Astrocyte of the cerebellum (primary cell): ENCODE data around the gene SERPINE1.
"Not testable (repeated sequence)": the region's sequence is repeated elsewhere in the genome, so short reads cannot be mapped to it uniquely, and the experiment has no call there.

Experiments
- DNase-seq: peaks from one replicate; pipeline ENCODE4 v3.0.0-alpha.2; 2011; ENCODE audit warnings: low read depth
- H3K4me3 ChIP-seq: 2 replicates; pipeline ENCODE4 v1.5.1; 2011; ENCODE audit warnings: mild to moderate bottlenecking, low read depth, low read length, moderate library complexity
- CTCF ChIP-seq: IDR thresholded peaks from 2 replicates; pipeline ENCODE4 v1.5.1; 2012; ENCODE audit warnings: low read length, low read depth, moderate library complexity, mild to moderate bottlenecking; ENCODE audit errors: missing control alignments
- in situ Hi-C: cut with HindIII; loops from 2 replicates; pipeline ENCODE4 v1.10.0; 2017; ENCODE audit warnings: low sequenced_read_pairs

Gene SERPINE1

GRCh38 chr7:101114492-101114891 lies 12.4 kb upstream of the SERPINE1 start:
- DNase-seq = no peak
- no peak overlapping the region for H3K4me3 ChIP-seq
- in situ Hi-C loops = no loop called here
- TF ChIP-seq CTCF = no peak

GRCh38 chr7:101115215-101115614 lies 11.7 kb upstream of the SERPINE1 start:
- in situ Hi-C loops = no loop called here
- H3K4me3 ChIP-seq = no peak overlapping the region
- DNase-seq = no peak
- TF ChIP-seq CTCF = no peak

GRCh38 chr7:101116898-101117297 lies 10.0 kb upstream of the SERPINE1 start:
- in situ Hi-C loops = no loop called here
- DNase-seq = no peak
- no peak for TF ChIP-seq CTCF

GRCh38 chr7:101118856-101119255 lies 8.0 kb upstream of the SERPINE1 start:
- H3K4me3 ChIP-seq = no peak overlapping the region
- TF ChIP-seq CTCF = no peak
- in situ Hi-C loops = no loop called here
- no peak for DNase-seq

More at GRCh38 chr7:101116898-101117297, 10.0 kb upstream of the SERPINE1 start:
- no peak overlapping the region for H3K4me3 ChIP-seq

GRCh38 chr7:101119876-101120275 lies 7.0 kb upstream of the SERPINE1 start:
- DNase-seq = no peak
- in situ Hi-C loops = no loop called here
- TF ChIP-seq CTCF = no peak
- no peak overlapping the region for H3K4me3 ChIP-seq

- no peak for TF ChIP-seq CTCF
- H3K4me3 ChIP-seq = no peak overlapping the region
- DNase-seq = no peak
- in situ Hi-C loops = no loop called here
Observed at GRCh38 chr7:101120315-101120714, 6.6 kb upstream of the SERPINE1 start.

- in situ Hi-C loops, H3K4me3 ChIP-seq, DNase-seq: not testable (repeated sequence)
Observed at GRCh38 chr7:101121631-101121990, 5.3 kb upstream of the SERPINE1 start.
